Activated CD4-positive, CD25-positive, alpha-beta regulatory T cell (primary cell): ENCODE results near the gene BAG2.

ENCODE experiments used
- DNase-seq, 4 experiments: peaks; one replicate each; lab custom pipeline; 2025; lab: John Stamatoyannopoulos, UW

Gene BAG2

DNA sequence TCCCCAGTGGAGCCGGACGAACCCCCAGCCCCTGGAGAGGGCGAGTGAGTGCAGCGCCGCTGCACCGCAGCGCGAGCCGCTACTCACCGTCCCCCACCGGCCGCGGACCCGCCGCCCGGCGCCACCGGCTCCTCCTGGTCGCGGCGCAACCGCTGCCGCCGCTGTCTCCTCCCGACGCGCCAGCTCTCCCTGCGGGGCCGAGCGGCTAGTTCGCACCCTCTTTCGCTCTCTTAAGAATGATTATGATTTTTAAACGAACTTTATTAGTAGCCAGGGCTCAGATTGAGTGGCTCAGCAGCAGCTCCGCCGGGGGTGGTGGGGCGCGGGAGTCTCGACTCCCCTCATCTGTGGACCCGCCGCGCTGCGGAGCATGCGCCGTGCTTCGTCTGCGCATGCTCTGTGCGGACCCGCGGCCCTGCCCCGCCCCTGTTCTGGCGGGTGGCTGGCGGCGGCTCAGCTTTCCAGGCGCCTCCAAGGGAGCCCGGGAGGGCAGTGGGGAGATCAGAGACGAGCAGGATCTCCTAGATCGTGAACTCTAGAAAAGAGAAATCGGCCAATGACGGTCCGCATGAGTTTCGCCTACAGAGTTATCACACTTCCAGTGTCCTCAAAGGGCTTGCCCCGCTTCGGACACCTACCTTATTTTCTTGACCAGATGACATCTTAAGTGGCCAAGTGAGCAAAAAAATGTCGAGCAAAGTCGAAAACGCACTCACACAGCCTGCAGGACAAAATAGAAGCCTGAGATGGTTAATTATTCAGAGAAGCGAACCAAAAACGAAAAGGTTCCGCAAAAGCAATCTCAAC is 50.0 kb downstream of the BAG2 start, which contains the start of gene RAB23:
RAB23 (minus strand) TSS at position 372 of the 807 bp plus-strand sequence. CDS start 11,927 bp downstream, outside the sequence.
- DNase-seq = peak; percentile 55 to 63 (median 60)

DNA sequence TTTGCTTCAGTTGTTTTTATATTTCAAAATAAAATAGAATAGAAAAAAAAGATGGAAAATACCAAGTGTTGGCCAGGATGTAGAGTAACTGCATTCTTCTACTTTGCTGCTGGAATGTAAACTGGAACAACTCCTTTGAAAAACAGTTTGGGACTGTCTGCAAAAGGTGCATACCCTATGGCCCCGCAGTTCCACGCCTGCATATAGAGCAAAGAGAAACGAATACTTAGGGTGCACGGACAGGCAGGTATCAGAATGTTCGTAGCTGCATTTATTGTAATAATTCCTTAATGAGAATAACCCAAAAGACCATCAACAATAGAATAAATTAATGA is 50.6 kb downstream of the BAG2 start:
- DNase-seq = no peak

DNA sequence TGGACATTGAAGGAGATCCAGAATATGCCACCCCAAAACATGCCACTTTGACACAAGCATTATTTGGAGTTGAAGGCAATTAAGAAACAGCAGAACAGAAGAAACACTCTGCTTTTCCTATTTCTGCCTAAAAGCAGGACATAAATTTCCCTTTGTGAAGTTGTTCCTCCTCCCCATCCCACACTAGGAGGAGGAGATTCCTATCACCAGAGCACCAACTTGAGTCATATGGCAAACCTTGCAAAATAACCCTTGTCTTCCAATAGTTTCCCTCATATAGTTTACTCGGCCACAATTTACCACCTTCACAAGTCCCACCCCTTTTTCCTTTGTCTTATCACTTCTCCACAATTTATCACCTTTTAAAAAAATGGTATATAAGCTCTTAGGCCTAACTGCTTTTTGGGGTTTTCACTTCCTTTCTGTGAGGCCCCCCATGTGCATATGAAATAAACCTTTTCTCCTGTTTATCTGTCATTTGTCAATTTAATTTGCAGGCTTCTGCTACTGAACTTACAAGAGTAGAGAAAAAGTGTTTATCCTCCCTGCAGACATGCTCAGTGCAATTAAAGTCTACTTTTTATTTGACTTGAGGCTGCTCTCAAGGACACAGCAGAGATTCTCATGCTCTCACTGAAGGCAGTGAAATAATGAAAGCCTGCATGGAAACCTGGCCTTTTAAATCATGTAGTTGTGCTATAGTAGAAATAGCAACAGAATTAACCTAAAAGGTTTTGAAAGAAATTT is 52.8 kb downstream of the BAG2 start:
- DNase-seq = no peak

DNA sequence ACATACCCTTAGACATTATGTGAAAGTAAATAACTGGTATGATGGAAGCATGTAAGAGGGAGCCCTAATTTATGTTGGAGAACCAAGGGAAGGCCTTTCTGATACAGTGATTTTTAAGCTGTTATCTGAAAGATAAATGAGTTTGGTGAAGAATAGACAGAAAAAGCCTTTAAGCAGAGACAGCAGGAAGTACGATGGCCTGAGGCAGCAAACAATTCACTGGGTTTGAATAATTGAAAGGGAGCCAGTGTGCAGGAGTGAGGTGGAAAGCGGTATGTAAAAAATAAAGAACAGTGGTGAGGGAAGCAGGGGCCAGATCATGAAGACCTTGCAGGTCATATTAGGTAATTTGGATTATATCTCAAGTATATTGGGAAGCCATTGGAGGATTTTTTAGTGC is 54.1 kb downstream of the BAG2 start:
- no peak for DNase-seq
